GM18511 (cell line): Measurements from ENCODE around the gene GABRG2.

Experiments
- ATAC-seq: cut with Tn5 transposase; IDR thresholded peaks from one replicate; pipeline ENCODE4 v1.9.1; 2021; ENCODE audit warnings: mild to moderate bottlenecking, moderate library complexity; ENCODE audit not compliant: unreplicated experiment

GABRG2 gene

GRCh38 chr5:162187371-162187770 lies 119.8 kb downstream of the GABRG2 start:
- ATAC-seq = no peak

GRCh38 chr5:162189719-162190118 lies 122.1 kb downstream of the GABRG2 start:
- ATAC-seq = no peak

- no peak for ATAC-seq
Observed at GRCh38 chr5:162193012-162193411, 125.4 kb downstream of the GABRG2 start.

- no peak for ATAC-seq
Observed at GRCh38 chr5:162196351-162196750, 128.8 kb downstream of the GABRG2 start.

GRCh38 chr5:162202285-162202880 lies 134.8 kb downstream of the GABRG2 start:
- no peak for ATAC-seq
